Retina (tissue), 1 donor: ENCODE data around the gene OCIAD2.
A peak's percentile ranks its signal among the peaks of the same experiment; 100 is the strongest.
"Not testable (repeated sequence)": the region's sequence is repeated elsewhere in the genome, so short reads cannot be mapped to it uniquely, and the experiment has no call there.

Experiments
- DNase-seq: peaks from one replicate; pipeline ENCODE4 v3.0.0-alpha.2; 2016

The OCIAD2 gene, protein sequence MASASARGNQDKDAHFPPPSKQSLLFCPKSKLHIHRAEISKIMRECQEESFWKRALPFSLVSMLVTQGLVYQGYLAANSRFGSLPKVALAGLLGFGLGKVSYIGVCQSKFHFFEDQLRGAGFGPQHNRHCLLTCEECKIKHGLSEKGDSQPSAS

DNA sequence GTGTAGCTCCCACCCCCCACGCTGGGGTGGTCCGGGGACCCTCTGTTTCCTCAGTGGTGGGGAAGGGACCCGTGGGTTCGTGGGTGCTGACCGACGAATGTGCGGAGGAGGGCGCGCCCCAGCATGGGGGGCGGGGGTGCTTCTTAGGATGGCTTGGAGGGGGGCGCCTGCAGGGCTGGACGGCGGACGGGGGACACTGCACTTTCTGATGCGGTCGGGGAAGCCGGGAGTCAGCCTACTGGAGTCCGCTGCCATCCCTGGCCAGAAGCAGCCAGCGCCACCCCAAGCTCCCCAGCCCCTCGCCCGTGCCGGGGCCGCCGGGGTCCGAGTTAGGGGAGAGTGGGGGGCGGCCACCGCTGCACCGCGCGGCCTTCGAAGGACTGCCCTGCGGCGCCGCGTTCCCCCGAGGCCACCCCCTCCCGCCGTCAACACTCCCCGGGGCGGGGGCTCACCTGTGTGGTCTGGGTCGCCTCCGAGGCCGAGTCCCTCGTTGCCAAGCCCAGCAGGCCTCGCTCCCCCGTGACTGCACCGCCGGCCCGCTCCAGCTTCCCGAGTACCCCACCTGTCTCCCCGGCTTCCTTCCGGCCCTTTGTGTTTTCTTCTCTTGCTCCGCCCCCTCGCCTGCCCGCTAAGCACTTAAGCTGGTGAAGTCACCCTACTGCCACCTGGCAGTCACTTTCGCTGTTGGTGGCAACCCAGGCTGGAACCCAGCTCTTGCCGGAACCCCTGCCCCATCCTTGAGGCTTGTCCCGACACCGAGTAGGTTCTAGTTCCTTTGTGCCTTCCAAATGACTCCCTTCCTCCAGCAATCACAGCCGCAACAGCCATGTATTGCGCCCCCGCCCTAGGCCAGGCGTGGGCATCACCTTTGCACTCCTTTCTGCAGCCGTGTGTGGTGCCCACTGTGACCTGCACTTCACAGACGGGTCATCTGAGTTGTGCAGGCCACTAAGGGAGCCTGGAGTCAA is at the start of gene OCIAD2:
TSS of gene OCIAD2 (minus strand) at position 569 of the 968 bp plus-strand sequence. CDS start 2,225 bp downstream, outside the sequence.
- DNase-seq: peak; percentile 87

DNA sequence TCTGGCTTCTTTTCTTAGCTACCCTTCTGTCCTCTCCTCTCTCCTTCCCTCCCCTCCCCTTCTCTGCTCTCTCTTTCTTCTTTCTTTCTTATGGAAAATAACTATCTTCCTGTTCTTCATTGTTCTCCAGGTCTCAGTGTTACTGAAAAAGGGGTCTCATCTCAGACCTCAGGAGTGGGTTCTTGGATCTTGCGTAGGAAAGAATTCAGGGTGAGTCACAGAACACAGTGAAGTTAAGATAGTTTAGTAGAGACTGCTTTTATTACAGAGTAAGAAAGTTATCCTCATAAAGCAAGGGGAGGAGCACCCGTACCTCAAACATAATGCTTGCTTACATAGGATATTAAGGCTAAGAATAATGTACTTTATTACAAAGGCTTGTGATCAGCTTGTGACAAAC is 47.7 kb upstream of the OCIAD2 start:
- DNase-seq: no peak

DNA sequence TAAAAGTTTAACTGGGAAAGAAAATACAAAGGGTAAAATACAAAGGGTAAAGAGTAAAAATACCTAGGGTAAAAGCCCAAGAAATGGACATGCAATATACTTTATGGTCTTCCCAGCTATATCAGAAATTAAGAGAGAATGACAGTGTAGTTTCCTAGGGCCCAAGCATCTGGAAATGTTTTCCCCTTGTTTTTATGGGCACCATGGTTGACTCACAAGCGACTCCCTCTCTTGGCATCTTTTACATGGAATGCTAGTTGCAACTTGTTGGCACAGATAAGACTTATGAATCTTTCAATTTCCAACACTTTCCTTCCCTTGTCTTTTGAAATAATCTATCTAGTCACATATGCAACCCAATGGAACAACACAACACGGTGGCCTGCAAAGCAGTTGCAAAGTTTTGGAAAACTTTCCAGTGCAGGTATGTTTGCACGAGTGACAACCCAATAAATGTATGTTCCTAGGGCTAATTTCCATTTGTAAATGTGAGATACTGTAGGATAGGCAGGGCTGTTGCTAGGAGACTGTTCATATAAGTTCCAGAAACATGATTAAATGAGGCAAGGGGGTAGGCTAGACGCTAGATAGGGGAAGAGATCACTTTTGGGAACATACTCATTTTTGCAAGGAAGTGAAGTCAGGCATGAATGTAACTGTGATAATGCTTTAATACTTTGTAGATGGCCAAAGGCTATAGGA is 43.1 kb upstream of the OCIAD2 start:
- no peak for DNase-seq

DNA sequence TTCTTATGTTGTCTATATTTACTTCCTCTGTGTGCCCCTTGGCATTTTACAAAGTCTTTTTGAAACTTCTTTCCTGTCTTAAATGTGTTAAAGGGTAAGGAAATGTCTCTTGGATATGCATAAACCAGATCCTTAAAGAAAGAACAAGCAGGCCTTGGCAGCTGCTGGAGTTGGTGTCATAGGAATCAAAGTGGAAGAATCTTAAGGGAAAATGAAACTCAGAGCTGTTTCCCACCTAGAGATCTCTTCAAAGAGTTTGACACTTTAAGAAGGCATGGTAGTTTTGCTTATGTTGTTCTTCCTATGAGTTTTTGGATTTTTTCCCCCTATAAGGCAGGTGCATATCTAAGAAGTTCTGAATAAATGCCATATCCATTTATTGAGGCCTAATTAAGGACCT is 42.5 kb upstream of the OCIAD2 start:
- DNase-seq: no peak

DNA sequence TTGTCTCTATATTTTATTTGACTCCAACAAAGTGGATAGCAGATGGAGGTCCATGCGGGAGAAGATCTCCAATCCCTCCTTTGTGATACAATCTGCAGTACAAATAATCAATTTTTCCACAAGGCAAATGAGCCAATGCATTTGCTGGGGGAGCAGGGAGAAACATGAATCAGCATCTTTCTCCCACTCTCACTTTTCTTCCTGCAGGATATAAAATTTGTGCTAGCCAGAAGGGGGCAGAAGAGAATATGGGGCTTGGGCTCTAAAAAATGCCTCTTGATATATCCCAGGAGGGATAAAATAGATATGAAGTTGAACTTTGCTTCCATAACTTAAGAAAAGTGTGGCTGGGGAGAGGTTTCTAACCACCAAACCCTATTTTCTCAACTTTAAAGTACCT is 41.2 kb upstream of the OCIAD2 start:
- DNase-seq: no peak

DNA sequence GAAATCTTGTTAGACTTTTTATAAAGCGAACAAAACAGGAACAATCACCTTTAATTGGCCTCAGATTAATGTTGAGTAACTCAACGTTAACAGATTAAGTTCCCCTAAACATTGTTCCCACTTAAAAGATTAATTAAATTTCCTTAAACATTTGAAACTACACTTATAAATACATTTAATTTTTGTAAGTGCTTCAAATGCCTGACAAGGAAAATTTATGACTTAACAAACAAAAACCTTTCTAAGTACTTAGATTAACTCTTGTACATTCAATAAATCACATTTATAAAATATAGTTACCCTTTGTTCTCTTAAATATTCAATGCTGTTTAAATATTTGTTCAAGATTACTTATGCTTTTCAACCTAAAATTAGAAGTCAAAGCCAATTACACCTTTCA is 39.4 kb upstream of the OCIAD2 start:
- DNase-seq: no peak

DNA sequence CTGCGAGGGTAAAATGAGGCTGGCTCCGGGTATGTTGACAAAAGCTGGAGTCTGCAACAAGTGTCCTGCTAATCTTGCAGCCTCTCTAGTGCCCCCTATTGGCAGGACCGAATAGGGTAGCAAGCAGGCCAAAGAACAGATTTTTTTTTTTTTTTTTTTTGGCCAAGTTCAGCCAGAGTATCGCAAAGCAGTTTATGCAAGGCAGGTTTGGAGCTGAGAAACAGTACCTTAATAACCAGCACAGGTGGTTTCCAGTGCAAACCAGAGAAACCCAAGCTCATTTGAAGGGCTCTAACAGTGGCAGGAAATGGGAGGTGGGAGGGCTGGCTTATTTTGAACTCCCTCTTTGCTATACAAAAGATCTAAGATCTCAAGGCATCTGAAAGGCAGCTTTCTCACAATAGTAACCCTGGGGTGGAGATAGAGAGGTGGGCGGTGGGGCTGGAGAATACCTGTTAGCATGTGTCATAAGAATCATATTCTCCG is 38.2 kb upstream of the OCIAD2 start:
- no peak for DNase-seq

DNA sequence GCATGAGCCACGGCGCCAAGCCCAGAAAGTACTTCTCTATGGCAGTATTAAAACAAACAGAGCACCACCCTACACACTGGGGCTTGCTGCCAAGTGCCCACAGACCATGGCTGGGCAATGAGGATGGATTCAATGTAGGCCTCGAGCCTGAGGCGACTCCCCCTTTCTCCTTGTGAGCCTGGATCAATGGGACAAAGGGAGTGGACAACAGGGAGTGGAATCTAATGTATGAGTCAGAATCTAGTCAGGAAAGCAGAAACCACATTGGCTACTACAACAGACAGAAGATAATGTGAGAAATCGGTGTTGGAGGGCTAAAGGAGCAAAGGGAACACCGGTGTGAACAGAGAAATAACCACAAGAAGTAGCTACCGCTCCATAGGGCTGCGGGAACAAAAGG is 37.7 kb upstream of the OCIAD2 start:
- no peak for DNase-seq

DNA sequence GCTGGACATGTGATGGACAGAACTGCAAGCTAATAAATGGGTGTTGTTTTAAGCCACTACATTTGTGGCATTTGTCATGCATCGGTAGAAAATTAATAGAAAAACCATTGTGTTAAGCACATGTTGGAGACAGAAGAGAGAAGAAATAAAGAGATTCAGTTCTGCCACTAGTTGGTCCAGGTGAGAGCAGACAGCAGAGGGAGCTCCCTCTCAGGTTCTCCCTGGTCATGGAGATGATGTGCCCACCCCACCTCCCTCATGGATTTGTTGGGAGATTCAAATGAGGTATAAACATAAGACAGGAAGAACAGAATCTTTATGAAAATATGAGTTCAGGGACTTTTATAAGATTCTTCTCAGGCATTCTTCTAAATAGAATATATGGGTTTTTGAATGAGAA is 36.8 kb upstream of the OCIAD2 start:
- no peak for DNase-seq

DNA sequence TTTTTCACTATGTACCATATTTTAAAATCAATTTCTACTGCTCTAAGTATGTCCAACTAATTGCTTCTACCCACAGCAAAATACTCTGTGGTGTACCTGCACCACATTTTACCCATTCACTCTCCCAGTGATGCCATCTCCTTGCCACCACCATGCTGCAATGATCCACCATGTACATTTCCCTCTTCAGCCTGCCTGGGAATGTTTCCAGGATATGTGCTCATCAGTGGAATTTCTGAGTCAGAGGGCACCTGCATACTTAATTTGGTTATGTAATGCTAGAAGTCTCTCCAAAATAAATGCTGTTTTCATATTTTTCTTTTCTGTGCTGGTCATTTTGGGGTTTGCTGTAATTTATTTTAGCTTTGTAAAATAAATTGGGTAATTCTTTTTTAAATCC is 33.2 kb upstream of the OCIAD2 start:
- no peak for DNase-seq

DNA sequence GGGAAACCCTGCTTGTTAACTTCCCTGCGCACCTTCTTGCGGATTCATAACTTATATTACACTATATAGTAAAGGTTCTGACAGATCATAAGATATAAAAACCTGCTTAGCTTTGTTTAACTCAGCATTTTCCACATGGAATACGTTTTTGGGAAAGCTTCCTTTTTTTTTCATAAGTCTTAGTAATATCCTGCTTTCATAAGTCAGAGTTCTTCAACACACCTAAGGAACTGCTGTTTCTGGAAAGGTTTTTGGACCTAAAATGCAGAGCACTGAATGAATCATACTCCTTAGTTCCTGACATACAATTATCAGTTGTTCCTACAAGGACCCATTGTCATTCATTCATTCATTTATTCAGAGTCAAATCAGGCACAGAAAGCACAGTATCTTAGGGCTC is 32.3 kb upstream of the OCIAD2 start:
- no peak for DNase-seq

DNA sequence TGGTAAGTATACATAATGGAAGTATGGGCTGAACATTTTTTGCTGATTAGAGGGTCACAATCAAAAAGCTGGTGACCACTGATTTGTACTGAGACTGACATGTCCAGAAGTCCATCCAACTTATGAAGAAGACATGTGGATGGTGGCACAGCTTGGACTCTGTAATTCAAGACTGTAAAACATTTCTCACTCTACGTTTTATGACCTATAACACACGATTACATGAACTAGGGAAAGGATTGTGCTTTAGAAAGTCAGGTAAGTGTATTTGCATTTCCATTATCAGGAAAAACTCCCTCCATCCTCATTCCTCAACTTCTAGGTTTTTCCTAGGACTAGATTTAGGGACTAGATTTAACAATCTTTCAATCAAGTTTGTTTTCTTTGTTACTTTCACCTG is 30.5 kb upstream of the OCIAD2 start:
- DNase-seq: no peak

DNA sequence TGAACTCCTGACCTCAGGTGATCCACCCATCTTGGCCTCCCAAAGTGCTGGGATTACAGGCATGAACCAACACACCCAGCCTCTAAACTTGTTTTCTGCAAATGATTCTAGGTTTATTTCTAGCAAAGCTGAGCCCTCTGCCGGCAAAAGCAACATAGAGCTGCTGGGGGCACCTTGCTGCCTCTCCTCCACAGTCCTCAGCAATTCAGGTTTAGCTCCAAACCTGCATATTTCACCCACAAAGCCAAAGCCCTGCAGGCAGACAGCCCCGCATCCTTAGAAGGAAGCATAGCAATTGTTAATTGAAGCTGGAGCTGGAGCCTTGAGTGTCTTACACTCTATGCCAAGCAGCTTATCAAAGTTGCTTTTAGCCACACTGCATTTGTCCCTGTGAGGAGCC is 24.9 kb upstream of the OCIAD2 start:
- no peak for DNase-seq

DNA sequence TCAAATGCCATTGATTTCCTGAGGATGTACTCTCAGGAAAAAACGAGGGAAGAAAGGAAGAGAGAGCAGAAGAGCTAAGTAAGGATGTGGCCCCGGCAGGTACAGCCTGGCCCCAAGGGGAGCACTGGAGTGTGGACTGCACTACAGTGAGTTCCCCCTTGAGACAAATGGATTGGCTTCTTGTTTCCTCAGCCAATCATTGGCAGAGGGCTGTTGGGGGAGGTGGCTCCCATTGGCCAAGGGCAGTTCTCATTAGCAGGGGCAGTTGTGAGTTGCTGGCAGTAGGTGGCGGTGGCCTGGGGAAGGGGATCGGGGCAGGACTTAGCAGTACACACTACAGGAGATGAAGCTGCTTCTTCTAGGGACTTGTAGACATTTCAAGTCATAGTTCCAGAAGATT is 24.1 kb upstream of the OCIAD2 start:
- no peak for DNase-seq

DNA sequence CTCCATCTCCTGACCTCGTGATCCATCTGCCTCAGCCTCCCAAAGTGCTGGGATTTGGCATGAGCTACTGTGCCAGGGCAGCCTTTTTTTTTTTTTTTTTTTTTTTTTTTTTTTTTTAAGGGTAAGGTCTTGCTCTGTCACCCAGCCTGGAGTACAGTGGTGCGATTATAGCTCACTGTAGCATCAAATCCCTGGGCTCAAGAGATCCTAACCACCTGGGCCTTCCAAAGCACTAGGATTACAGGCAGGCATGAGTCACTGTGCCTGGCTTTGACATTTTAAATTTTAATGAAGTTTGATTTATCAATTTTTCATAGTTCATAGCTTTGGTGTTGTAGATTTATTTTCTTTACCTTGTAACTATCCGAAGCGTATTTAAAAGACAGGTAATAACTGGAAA is 17.8 kb upstream of the OCIAD2 start:
- no peak for DNase-seq

DNA sequence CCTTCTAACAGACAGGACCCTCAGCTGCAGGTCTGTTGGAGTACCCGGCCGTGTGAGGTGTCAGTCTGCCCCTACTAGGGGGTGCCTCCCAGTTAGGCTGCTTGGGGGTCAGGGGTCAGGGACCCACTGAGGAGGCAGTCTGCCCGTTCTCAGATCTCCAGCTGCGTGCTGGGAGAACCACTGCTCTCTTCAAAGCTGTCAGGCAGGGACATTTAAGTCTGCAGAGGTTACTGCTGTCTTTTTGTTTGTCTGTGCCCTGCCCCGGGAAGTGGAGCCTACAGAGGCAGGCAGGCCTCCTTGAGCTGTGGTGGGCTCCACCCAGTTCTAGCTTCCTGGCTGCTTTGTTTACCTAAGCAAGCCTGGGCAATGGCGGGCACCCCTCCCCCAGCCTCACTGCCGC is 16.5 kb upstream of the OCIAD2 start:
- not testable (repeated sequence) for DNase-seq

DNA sequence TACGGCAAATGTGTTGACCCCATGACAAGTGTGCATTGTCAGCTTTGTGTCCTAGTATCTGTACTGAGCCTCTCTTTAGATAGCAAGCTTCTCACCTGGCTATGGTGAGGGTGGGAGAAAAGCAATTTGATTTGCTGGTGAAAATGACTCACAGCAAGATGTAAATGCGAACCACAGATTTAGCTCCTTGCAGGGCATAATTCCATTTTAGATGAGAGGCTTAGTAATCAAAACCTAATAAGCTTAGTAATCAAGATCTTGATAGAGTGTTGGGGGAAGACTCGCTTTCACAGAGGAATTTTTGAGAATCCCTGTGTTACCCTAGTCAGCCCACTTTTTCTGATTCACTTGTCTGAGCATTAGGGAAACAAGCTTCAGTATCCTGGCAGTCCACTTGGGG is 7.7 kb upstream of the OCIAD2 start:
- DNase-seq: no peak

DNA sequence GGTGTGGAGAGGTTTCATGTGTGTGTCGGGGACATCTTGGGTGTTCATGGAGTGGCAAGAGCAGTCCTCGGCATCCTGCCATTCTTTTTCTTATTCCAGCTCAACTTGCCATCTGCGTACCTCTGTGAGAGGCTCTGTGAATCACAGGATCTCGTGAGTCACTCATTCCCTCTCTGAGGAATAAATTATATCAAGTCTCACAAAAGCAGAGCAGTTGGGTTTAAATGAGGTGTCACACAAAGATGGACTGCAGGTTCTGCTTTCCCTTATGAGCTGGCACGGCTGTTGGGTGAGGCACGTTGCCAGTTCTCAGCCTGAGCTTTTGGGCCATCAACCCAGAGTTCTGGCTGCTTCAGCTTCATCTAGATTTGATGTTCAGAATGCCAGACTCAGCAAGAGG is 6.8 kb upstream of the OCIAD2 start:
- DNase-seq: no peak

DNA sequence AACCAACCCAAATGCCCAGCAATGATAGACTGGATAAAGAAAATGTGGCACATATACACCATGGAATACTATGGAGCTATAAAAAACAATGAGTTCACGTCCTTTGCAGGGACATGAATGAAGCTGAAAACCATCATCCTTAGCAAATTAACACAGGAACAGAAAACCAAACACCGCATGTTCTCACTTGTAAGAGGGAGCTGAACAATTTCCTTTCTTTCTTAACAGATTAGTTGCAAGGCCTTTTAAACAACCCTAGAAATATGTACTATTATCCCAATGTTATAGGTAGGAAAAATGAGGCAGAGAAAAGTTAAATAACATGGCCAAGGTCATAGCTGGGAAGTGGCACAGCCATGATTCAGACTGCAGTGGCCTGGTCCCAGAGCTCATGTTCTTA is 5.8 kb upstream of the OCIAD2 start:
- no peak for DNase-seq

DNA sequence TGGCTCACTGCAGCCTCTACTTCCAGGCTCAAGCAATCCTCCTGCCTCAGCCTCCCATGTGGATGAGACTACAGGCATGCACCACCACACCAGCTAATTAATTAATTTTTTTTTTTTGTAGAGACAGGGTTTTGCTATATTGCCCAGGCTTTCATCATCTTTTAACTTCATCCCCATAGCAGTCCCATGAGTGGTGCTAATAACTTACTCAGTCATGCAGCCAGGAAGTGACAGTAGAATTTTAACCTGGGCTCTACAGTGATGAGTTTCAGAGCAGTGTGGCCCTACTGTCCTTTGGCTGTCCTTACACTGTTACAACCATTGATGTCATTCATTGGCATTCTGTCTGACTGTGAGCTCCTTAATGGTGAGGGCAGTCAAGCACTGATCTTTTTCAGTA is 3.9 kb upstream of the OCIAD2 start:
- no peak for DNase-seq

DNA sequence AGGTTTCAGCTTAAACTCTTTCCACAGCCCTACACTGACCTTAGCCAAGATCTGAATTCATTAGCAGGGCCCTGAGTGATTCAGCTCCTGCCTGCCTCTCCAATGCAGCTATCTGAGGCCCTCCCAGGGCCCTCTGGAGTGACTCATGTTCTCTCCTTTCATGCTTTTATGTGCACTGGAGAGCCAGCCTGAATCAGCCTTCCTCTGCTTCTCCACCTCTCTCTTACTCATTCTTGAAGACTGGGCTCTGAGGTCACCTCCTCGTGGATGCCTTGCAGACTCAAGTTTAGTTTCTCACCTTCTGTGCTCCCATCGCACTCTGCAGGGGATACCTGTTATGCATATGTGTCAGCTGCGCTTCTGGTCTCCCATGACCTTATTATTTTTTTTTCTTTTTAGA is 3.1 kb upstream of the OCIAD2 start:
- no peak for DNase-seq

DNA sequence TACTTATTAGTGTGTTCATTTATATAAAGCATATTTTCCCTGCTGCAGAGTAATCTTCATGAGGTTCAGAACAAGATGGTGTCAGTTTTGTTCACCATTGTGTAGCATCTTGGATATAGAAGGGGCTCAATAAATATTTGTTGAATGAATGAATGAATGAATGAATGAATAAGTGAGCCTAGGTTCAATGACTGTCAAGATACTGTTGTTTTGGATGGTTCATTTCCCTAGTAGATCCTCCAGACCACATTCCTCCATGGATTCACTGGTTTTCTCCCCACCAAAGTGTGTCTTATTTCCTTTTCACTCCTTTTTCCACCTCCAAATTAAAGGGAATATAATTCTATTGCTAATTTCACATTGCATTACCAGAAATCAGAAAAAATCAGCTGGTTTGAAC is 2.1 kb upstream of the OCIAD2 start:
- no peak for DNase-seq

DNA sequence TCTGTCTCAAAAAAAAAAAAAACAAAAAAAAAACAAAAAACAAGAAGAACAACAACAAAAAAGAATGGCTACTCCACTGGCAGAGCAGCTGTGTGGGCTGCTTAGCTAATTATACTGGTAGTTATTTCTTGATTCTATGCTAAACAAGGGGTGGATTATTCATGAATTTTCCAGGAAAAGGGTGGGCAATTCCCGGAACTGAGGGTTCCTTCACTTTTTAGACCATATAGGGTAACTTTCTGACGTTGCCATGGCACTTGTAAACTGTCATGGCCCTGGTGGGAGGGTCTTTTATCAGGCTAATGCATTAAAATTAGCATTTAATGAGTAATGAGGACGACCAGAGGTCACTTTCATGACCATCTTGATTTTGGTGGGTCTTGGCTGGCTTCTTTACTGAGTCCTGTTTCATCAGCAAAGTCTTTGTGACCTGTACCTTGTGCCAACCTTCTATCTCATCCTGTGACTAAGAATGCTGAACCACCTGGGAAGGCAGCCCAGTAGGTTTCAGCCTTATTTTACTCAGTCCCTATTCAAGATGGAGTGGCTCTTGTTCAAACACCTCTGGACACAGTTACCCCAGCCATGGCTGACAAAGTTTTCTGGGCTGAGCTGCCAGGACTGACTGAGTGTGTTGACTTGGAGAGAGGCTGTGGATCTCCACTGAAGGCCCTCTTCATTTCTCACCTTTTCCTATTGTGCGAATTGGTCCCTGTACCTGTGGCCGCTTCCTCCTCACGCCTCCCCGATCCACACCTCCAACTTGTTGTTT is 1.3 kb upstream of the OCIAD2 start:
- DNase-seq: no peak
